ENCODE measurements around the gene LRR1.

DNA sequence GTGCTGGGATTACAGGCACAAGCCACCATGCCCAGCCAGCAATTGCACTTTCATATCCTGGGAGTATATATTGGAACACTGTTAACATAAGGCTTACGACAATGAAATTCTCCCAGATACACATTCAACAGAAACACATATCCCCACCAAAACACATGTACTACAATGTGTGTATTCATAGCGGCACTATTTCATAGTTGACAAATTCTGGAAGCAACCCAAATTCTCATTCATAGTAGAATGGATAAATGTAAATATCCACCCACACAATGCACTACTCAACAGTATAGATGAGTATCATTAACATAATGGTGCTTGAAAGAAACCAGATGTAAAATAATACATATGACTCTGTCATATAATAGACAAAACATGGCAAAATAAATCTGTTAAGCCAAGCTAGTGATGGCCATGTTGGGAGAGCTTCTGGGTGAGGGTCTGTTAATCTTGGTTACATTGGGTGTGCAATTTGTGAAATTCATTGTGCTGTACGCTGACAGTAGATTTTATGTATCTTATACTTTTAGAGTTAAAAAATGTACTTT, 38.9 kb downstream of the LRR1 start:
- TF ChIP-seq POLR2A (IDR thresholded peaks at IDR 0.05) (no peak), EP300 (IDR thresholded peaks at IDR 0.05) (no peak)
- TF ChIP-seq, protein P1, sequence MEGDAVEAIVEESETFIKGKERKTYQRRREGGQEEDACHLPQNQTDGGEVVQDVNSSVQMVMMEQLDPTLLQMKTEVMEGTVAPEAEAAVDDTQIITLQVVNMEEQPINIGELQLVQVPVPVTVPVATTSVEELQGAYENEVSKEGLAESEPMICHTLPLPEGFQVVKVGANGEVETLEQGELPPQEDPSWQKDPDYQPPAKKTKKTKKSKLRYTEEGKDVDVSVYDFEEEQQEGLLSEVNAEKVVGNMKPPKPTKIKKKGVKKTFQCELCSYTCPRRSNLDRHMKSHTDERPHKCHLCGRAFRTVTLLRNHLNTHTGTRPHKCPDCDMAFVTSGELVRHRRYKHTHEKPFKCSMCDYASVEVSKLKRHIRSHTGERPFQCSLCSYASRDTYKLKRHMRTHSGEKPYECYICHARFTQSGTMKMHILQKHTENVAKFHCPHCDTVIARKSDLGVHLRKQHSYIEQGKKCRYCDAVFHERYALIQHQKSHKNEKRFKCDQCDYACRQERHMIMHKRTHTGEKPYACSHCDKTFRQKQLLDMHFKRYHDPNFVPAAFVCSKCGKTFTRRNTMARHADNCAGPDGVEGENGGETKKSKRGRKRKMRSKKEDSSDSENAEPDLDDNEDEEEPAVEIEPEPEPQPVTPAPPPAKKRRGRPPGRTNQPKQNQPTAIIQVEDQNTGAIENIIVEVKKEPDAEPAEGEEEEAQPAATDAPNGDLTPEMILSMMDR (IDR thresholded peaks at IDR 0.05), result no peak
